Activated CD4-positive, alpha-beta T cell treated with anti-CD3 and anti-CD28 coated beads, Interleukin-2, amount 50 U/mL, for 24 hours (primary cell): ENCODE data around the gene PAK6.

ENCODE experiments used
- DNase-seq, 2 donors: peaks; one replicate each; pipeline ENCODE4 v3.0.0-alpha.2; 2020; ENCODE audit warnings: low read depth in 1 of 2, low spot score in 1 of 2

PAK6 gene

DNA sequence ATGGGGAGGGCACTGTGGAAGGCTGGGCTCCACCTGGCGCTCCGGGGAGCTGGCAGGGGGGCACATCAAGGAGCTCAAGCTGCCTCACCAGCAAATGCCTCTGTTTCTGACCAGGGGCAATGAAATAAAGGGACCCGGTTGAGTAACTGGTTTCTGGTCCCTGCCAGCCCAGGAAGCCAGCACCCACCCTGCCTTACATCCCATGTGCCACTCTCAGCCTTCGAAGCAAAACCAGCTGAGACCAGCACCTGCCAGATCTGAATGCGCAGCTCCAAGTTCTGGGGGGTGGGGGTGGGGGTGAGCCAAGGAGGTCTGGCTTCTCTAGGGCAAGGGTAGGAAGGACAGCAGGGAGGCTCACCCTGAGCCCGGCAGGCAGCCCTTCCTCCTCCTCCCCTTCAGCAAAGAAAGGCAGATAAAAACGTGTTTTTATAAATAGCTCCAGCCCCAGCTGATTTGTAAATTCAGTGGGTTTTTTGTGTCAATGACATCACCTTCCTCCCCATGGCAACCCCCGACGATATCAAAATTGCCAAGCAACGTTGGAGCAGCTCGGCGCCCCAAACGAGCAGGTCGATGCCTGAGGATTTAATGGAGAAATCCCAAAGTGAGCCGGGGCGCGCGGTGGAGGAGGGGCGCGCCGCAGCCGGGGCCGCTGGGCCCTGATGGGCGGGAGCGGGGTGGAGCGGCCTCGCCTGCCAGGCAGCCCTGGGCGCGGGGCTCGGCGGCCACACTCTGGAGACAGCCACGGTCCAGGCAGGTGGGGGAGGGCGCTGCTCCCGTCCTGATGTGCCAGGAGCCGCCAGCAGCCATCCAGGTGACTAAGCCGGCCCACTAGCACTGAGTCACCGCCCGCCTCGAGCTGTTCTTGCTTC is at the start of gene PAK6:
Gene PAK6 (plus strand): TSS at position 532 of the 872 bp plus-strand sequence. CDS start 25,723 bp downstream, outside the sequence.
- DNase-seq = peak in 1 of 2 donors; percentile 8

DNA sequence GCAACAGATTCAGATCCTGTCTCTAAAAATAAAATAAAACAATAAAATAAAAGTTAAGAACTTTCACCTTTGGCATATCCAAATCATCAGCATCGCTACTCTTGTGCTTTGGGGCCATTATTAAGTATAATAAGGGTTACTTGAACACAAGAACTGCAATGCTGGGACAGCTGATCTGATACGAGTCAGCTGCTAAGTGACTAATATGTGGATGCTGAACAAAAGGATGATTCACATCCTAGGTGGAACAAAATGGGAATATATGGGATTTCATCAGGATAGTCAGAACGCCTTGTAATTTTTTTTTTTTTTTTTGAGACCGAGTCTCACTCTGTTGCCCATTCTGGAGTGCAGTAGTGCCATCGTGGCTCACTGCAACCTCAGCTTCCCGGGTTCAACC is 48.3 kb upstream of the PAK6 start:
- no peak for DNase-seq

DNA sequence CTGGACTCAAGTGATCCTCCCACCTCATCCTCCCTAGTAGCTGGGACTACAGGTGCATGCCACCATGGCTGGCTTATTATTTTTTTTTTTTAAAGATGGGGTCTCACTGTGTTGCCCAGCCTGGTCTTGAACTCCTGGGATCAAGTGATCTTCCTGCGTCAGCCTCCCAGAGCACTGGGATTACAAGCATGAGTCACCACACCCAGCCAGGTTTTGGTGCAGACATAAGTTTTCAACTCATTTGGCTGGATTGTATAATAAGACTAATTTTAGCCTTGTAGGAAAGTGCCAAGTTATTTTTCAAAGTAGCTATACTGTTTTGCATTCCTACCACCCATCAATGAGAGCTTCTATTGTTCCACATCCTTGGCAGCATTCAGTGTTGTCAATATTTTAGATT is 45.9 kb upstream of the PAK6 start:
- no peak for DNase-seq

GRCh38 chr15:40197434-40197833 is 41.4 kb upstream of the PAK6 start:
- no peak for DNase-seq

DNA sequence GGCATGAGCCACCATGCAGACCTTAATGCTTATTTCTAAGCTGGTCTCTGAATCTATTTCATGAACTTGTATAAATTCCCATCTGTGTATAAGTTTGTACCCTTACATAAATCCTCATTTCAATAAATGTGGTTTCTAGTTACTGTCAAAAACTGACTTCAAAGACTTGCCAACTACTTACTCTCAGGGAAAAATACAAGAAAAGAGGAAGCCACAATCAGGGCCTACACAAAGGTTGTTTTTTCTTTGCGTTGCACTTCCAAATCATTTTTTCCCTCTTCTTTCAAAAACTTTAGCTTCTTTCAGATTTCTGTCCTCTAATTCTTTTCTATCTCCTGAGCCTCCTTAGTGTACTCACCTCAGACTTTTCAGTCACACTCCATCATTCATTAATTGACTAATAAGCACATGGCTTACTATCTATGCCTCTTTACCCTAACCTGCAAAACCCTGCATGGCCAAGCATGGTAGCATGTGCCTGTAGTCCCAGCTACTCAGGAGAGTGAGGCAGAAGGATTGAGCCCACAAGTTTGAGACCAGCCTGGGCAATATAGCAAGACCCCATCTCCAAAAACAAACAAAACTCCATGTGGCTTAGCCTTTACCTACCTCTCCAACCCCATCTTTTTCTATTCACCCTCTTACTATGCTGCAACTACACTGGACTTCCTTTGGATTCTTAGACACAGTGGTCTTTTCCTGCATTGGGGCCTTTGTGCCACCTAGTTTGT is 40.3 kb upstream of the PAK6 start:
- DNase-seq = no peak

DNA sequence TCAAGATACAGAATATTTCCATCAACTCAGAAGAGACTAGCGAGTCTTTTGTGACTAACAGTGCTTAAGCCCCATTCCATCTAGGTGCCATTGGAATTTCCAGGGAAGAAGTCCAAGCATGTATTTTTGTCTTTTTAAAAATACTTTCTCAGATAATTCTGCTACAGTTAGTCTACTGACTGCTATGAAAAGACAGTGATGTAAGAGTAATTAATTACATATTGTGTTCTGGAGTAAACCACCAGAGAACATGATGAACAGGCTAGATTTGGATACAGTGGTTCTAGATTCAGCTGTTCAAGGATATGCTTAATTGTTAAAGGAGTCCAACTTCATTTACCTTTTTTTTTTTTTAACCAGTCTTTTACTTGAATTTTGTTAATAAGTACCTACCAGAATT is 34.8 kb upstream of the PAK6 start:
- no peak for DNase-seq

DNA sequence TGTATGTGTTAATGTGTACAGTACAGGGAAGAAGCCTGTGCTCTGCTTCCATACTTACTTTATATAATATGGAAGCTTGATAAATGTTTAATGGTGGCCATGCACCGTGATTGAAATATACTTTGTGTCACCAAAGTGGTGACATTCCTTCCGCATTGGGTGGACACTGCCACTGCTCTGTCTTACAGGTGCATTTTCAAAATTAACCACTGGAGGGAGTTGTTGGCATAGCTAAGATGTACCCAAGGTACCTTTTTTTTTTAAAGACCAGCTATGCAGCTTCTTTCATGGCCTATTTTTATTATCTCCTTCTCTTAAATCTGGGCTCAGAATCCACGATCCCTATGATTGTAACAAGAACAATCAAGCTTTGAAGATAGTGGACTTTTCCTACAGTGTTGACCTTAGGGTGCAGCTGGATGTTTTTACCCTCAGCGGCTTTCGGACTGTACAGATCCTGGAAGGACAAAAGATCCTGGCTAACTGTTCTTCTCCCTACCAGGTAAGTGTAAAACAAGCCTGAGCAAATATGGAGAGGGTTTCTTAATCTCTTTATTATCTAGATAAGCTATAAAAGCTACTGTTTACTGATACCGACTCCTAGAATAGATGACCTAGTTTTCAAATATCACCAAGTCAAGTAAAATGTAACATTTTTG is 21.6 kb upstream of the PAK6 start:
- DNase-seq = peak in 1 of 2 donors; percentile 52

DNA sequence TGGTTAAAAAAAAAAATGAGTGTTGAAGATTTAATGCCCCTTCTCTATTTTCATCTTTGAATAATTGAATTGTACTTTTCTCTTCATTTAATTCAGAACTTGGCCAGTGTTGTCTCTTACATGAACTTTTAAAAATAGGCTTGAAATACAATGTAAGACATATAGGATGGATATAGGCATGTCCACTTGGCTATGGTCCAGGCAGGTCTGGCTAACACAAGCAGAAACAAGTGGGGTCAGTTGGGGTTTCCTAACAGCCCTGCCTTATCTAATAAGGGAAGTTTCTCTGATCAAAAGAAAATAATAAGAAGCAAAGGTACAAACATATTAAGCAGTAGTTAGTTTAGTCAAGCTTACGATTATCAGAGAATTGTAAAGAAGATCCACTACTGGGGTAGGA is 19.1 kb upstream of the PAK6 start:
- no peak for DNase-seq

GRCh38 chr15:40222131-40222530 is 16.7 kb upstream of the PAK6 start:
- no peak for DNase-seq

DNA sequence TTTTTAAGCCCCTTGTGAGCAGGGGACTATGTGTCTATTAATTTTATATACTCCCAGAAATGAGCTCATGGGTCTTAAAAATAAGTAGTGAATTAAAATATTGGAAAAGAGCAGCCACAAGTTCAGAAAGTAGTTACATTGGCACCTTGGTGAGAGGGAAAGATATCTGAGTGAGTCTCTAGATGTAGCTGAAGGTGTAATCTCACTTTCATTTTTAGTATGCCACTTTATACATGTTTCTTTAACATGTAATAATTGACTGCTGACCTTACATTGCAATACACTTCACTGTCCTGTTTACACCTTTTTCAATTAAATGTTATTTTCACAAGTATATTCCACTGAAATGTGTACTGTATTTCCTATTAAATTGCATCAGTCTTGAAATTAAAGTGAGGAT is 12.1 kb upstream of the PAK6 start:
- DNase-seq = no peak

DNA sequence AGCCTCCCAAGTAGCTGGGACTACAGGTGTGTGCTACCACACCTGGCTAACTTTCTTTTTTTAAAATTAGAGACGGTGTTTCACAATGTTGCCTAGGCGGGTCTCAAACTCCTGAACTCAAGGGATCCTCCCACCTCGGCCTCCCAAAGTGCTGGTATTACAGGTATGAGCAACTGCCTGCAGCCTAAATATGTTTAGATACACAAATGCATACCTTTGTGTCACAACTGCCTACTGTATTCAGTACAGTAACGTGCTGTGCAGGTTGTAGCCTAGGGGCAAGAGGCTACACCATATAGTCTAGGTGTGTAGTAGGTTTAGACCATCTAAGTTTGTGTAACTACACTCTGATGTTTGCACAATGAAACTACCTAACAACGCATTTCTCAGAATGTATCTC is 9.5 kb upstream of the PAK6 start:
- DNase-seq = no peak

DNA sequence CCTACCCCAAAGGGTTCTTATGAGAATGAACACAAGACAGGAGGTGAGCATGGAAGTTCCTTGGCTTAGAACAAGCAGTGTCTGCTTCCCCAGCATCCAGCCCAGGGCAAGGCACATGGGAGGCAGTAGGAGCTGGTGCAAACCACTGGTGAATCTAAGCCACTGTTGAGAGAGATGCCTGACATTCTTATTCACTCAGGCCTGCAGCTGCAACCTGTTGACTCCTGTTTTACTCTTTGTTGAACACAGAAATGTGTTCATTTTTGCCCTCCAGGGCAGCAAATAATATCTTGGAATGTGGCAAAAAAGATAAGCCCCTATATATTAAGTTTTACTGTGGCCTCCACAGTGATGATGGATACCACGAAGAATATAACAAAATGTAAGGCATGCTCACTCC is 8.9 kb upstream of the PAK6 start:
- no peak for DNase-seq

GRCh38 chr15:40232625-40233070 is 6.2 kb upstream of the PAK6 start:
- no peak for DNase-seq

- no peak for DNase-seq
Measured at GRCh38 chr15:40233727-40234577, 4.9 kb upstream of the PAK6 start.

DNA sequence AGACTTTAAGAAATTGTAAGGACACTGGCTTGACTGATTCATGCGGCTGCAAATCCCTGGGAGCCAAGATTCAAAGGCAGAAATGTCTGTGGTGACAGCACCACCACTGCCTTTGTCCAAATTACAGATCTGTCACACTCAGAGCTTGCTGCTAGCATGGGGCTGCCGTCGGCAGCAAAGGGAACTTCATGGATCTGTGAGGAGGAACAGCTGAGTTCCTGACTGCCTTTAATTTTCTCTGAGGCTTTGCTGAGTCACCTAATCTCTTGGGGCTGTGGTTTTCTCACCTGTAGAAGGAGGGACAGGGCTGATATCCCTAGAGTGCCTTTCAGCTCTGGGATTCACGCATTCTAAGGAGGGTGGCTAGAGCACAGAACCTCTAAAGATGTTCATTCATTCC is 4.1 kb upstream of the PAK6 start:
- DNase-seq = no peak

- no peak for DNase-seq
Measured at GRCh38 chr15:40235201-40235885, 3.5 kb upstream of the PAK6 start.

- DNase-seq = no peak
Measured at GRCh38 chr15:40239404-40239692, 485 bp downstream of the PAK6 start.

- no peak for DNase-seq
Measured at GRCh38 chr15:40239693-40240618, 1.1 kb downstream of the PAK6 start.

DNA sequence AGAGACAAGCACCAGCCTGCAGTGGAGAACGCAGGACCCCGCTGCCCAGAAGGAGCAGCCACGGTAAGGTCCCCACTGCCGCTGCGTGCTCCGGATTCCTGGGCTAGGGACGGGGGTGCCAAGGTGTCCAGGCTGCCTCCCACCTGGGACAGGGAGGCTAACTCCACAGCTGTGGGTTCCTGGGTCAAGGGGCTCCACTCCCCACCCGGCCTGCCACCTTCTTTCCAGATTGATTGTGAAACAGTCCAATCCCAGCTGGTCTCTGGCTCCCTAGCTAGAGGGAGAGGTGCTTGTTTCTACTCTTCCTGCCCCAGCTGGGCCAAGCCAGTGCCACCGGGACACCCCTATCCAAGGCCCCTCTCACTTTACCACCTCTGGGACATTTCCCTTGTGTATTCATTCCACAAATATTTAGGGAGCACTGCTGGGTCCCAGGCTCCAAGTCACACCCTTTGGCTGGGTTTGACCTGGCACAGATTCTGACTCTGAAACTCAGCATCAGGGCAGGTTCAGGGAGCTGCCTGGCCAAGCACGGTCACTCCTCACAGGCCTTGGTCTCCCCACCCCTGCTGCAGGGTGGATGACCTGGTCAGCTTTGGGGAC is 1.9 kb downstream of the PAK6 start:
- DNase-seq = no peak
